HG03175 (cell line): Measurements from ENCODE around the gene BPTF.
"Not testable (repeated sequence)": the region's sequence is repeated elsewhere in the genome, so short reads cannot be mapped to it uniquely, and the experiment has no call there.

Source experiments
- ATAC-seq: cut with Tn5 transposase; IDR thresholded peaks from one replicate; pipeline ENCODE4 v1.9.1; 2021; ENCODE audit warnings: mild to moderate bottlenecking, moderate library complexity; ENCODE audit not compliant: unreplicated experiment

The BPTF gene

DNA sequence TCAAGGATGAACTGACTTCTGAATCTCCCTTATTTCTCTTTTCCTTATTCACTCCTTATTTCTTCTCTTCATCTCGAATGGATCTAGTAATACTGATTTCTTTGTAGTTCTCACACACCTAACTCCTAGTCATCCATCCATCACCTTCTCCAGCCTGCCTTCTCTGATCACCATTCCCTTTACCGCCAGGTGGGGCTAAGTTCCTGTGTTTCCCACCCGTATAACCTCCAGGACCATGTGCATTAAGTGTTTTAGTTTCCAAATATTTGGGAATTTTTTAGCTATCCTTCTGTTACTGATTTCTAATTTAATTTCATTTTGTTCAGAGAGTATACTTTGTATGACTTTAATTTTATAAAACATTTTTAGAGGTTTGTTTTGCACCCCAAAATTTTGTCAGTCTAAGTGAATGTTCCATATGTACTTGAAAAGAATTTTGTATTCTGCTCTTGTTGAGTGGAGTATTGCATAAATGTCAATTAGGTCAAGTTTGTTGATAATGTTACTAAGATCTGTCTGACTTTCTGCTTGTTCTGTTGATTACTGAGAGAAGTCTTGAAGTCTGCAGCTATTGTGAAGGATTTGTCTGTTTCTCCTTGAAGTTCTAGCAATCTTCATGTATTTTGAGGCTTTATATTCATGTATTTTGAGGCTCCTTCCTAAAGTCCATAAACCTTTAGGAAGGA lies 8.8 kb downstream of the BPTF start:
- ATAC-seq = no peak

DNA sequence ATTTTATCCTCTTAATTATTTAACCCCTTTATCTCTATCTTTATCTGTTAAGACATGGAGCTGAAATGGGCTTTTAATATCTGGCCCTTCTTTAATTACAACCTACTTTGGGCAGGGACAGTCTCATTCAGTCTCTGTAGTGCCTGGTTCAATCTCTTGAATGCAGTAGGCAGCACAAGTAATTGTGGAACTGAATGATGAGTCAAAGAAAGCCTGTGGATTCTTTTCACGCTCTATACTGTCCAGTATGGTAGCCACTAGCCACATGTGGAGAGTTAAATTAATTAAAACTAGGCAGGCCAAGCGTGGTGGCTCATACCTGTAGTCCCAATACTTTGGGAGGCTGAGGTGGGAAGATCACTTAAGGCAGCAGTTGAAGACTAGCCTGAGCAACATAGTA lies 9.3 kb downstream of the BPTF start:
- ATAC-seq = no peak

- no peak for ATAC-seq
Observed at GRCh38 chr17:67836205-67836987, 11.1 kb downstream of the BPTF start.

GRCh38 chr17:67837965-67838364 lies 12.7 kb downstream of the BPTF start:
- ATAC-seq = no peak

DNA sequence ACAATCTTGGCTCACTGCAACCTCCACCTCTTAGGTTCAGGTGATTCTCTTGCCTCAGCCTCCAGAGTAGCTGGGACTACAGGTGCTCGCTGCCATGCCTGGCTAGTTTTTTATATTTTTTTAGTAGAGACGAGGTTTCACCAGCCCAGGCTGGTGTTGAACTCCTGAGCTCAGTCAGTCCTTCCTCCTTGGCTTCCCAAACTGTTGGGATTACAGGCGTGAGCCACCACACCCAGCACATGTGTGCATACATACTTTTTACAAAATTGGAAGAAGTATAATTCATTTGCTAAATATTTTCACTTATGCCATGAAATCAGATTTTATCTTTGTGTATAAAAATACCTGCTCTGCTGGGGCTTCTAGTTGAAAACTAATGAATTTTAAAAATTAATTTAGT lies 13.2 kb downstream of the BPTF start:
- no peak for ATAC-seq

GRCh38 chr17:67841992-67842391 lies 16.7 kb downstream of the BPTF start:
- ATAC-seq = no peak

DNA sequence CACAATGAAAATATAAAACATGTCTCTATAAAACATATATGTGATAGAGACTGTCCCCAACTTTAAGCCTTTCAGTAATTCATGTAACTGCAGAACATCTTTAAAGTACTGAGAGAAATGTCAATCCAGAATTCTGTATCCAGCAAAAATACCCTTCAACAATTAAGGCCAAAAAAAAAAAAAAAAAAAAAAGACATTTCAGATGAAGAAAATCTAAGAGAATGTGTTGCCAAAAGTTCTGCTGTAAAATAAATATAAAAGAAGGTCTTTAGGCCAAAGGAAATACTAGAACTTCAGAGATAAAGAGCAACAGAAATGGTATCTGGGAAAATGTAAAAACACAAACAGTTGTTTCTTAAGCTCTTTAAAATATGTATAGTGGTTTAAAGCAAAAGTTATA lies 17.3 kb downstream of the BPTF start:
- ATAC-seq = no peak

DNA sequence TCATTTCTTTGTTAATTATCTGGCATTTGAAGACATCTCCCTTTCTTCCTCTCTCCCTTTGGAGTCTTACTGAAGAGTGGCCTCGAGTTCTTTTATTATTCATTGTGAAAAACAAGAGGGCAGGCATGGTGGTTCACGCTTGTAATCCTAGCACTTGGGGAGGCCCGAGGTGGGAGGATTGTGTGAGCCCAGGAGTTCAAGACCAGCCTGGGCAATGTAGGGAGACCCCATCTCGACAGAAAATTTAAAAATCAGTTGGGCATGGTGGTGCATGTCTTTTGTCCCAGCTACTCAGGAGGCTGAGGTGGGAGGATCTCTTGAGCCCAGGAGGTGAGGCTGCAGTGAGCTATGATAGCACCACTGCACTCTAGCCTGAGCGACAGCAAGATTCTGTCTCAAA lies 20.1 kb downstream of the BPTF start:
- no peak for ATAC-seq

DNA sequence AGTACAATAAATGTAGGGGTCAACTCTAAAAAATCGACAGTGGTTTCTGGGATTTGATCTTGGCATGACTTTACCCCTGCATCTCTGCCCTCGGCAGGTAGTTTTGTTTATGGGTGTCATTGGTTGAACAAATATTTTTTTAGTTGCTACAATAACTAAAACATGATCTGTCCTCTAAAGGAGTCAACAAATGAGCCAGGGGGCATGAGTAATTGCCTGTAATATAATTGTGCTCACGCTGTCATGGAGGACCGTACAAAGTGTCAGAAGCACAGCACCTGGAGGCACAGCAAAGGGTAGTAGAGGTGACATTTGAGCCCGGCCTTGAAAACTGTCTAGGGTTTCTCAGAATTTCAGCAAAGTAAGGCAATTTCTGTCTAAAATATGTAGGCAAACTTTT lies 22.9 kb downstream of the BPTF start:
- not testable (repeated sequence) for ATAC-seq

- ATAC-seq = not testable (repeated sequence)
Observed at GRCh38 chr17:67848846-67849245, 23.5 kb downstream of the BPTF start.

DNA sequence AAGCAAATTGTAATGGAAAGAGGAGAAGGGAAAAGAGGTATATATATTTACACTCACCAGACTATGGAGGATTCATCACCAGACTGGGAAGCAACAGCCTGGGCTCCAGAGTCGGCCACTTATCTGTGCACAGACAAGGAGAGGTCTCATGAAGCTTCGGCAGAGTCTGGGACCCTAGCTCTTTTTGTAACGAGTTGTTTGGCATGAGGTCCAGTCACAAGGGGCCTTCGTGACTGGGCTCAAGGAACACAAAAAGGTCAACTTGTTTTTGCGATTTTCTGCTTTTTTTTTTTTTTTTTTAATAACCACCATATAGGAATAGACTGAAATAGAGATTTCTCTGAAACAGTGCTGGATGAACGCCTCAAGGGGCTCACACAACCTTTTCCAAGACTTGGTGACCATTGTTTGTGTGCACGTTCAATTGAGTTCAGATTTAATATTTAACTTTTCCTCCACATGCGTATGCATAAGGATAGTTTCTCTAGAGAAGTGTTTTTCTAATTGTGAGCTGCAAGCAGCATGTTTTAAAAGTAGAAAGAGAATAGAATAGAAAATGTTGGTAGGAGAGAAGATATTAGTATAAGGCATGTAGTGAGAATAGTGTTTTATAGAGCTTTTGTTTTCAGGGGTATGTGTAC lies 25.8 kb downstream of the BPTF start:
- ATAC-seq = no peak

GRCh38 chr17:67853703-67854102 lies 28.4 kb downstream of the BPTF start:
- ATAC-seq = no peak

- no peak for ATAC-seq
Observed at GRCh38 chr17:67854378-67854777, 29.1 kb downstream of the BPTF start.

DNA sequence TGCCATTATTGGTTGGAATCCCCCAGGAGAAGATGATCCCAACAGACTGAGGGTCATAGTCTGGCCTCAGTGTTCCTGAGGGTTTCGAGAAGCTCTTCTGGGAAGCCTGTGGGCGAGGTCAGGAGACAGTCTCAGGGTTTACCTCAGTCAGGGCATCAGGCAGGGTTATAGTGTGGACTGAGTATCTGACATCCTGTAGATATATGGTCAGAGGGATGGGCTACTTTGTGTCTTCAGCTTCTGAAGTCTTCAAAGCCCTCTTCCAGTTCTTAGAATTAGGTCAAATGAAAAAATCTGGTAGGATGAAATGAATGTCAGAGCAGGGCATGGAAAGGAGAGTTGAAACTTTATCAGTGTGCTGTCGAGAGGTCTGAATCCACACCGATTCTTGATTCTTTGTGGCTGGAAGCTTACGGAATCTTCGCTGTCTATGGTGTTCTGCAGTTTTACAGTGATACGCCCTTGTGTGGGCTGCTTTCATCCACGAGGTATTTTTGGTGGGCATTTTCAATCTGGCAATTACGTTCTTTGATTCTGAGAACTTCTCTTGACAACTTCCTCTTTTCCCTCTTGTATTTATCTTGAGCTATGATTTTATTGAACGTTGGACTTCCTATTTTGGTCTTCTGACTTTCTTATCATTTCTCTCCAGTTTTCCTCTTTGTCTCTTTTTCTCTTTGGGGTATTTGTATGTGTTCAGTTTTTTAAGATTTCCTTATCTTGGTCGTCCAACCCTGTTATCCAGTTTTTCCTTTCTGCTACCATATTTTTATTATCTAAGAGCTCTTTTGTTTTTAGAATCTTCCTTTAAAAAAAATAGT lies 30.4 kb downstream of the BPTF start:
- ATAC-seq = no peak

DNA sequence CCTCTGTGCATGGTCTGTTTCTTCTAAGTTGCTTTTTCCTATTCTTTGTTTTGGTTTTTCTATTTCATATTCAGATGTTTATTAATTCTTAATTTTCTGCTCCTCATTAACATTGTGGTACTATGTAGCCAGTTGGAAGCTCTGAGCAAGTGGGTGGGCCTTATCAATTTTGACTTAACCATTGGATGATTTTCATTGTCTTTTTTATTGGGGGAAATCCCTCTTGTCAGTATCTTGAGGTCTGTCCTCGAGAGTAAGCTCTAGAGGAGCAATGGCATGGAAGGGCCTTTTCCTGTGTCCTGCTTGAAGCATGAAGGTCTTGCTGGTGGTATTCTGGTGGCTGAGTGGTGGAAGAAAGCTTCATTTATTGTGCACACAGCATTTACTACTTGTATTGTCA lies 31.1 kb downstream of the BPTF start:
- not testable (repeated sequence) for ATAC-seq

GRCh38 chr17:67862614-67863217 lies 37.4 kb downstream of the BPTF start:
- ATAC-seq = no peak

GRCh38 chr17:67863624-67864247 lies 38.4 kb downstream of the BPTF start:
- ATAC-seq = no peak

DNA sequence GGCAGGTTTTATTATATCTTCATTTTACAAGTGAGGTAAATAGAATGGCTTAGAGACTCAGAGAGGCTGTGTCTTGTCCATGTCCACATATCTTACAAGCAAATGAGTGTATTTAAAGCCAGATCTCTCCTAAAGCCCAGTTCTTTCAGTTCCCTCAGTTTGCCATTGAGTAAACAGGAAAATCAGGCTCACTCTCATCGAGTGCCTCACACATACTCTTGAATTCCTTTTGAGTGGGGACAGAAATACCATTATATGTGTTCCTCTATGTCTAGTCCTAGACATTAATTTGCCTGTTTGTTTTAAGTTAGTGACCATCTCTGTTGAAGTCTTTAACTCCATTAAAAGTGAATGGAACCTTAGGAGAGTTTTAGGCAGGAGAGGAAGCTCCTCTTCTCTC lies 40.1 kb downstream of the BPTF start:
- no peak for ATAC-seq

DNA sequence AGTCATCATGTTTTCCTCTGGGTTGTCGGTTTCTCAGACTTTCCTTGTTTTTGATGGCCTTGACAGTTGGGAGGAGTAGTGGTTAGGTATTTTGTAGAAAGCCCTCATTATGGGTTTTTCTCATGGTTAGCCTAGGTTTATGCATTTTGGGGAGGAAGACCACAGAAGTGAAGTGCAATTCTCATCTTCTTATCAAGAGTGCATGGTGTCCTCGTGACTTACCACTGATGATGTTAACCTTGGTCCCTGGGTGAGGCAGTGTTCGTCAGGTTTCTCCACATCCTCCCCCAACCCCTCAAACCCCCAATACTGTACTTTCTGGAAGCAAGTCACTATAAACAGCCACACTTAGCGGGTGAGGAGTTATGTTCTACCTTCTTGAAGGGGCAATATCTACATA lies 42.3 kb downstream of the BPTF start:
- no peak for ATAC-seq

- ATAC-seq = no peak
Observed at GRCh38 chr17:67868176-67868575, 42.9 kb downstream of the BPTF start.
